ENCODE results near the gene NPLOC4.

- no peak for TF ChIP-seq EZH2 (IDR thresholded peaks at IDR 0.05; ENCODE audit: insufficient read depth, poor library complexity, severe bottlenecking)
- TF ChIP-seq EZH2phosphoT487 (IDR thresholded peaks at IDR 0.05; ENCODE audit: insufficient read depth, low read depth): no peak
Observed at GRCh38 chr17:81664051-81664470, 27.1 kb upstream of the NPLOC4 start.

Measured in GM23248 (cell line).